Activated T-cell treated with anti-CD3 and anti-CD28 coated beads, Interleukin-2, amount 50 U/mL, for 72 hours (primary cell): ENCODE results near the gene TMEM108. TPM values are rescaled to one million over a fixed set of nuclear protein-coding genes. Genes with fewer than 3 reads are reported as not detected.
"Not testable (repeated sequence)": the region's sequence is repeated elsewhere in the genome, so short reads cannot be mapped to it uniquely, and the experiment has no call there.

Experiments used
- ATAC-seq, 2 donors: fragments of 150-1000 bp; cut with Tn5 transposase; replicated peaks in 1 of 2; 2 replicates each; pipeline ENCODE4 v1.10.0; 2021; ENCODE audit warnings: moderate library complexity in 2 of 2, mild to moderate bottlenecking in 1 of 2
- DNase-seq, 2 donors: peaks; one replicate each; pipeline ENCODE4 v3.0.0; 2021 to 2022; ENCODE audit warnings: mixed read lengths in 1 of 2
- H3K27ac Mint-ChIP-seq: one replicate; pipeline ENCODE4 v1.8.0; 2022; ENCODE audit warnings: mild to moderate bottlenecking, moderate library complexity, mixed read lengths
- H3K27me3 Mint-ChIP-seq: one replicate; pipeline ENCODE4 v1.8.0; 2022; ENCODE audit warnings: low read depth, mixed read lengths
- H3K36me3 Mint-ChIP-seq, 2 donors: one replicate each; pipeline ENCODE4 v1.8.0; 2022; ENCODE audit warnings: mixed read lengths in 2 of 2, mild to moderate bottlenecking in 1 of 2; ENCODE audit not compliant: insufficient read depth in 2 of 2
- H3K4me1 Mint-ChIP-seq: one replicate; pipeline ENCODE4 v1.8.0; 2022; ENCODE audit warnings: low read depth, mixed read lengths
- H3K4me3 Mint-ChIP-seq, 2 donors: one replicate each; pipeline ENCODE4 v1.8.0; 2022; ENCODE audit warnings: mild to moderate bottlenecking in 2 of 2, mixed read lengths in 2 of 2, moderate library complexity in 2 of 2
- H3K9me3 Mint-ChIP-seq, 2 donors: one replicate each; pipeline ENCODE4 v1.8.0; 2022; ENCODE audit warnings: mixed read lengths in 2 of 2
- total RNA-seq, 2 donors: library from RNA; stranded (reverse); gene quantifications; one replicate each; pipeline ENCODE4 v1.2.3, GENCODE V29; 2022

TMEM108 gene
- total RNA-seq = under 1 TPM in 1 of 2 donors, not detected in 1; 0.12 TPM

DNA sequence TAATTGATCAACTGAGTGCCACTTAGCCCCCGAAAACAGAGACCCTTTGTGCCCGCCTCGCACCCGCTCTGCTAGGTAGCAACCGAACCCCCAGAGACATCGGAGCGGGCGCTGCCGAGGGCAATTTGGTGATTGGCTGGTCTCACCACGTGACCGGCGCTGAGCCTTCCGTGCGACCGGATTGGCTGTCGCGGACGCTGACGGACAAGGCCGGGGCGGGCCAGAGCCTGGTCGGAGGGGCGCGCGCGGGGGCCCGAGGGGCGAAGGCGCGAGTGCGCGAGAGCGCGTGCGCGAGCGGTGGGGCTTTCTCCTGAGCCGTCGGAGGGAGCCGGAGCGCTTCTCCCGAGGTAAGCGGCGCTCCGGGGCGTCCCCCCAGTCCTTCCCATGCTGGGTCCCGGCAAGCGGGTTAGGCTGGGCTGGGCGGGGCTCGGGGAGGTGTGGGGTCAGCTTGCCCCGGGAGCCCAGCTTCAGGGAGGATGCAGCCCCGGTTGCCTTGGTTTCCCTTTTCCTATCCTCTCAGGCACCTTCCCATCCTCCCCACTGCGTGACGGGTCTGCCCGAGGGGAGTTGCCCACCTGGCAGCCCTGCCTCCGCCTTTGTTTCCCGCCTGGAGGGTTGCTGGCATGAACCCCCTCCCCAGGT, at the start of gene TMEM108:
TMEM108 (plus strand) TSS at position 303 of the 642 bp plus-strand sequence.
- Mint-ChIP-seq H3K4me3 (peak within 1 kb of the TSS; percentile 65 to 75), H3K27me3 (peaks cover 53% of the 10 kb centered on the region), H3K4me1 (peaks cover 7% of the 10 kb centered on the region), H3K27ac (no peak within 1 kb of the TSS), H3K9me3 (no peaks in the 10 kb centered on the region), H3K36me3 (peaks cover 0 to 2% of the 10 kb centered on the region in 2 donors)
- peak; percentile 52 to 65 for DNase-seq
- ATAC-seq = peak; percentile 85 to 86

DNA sequence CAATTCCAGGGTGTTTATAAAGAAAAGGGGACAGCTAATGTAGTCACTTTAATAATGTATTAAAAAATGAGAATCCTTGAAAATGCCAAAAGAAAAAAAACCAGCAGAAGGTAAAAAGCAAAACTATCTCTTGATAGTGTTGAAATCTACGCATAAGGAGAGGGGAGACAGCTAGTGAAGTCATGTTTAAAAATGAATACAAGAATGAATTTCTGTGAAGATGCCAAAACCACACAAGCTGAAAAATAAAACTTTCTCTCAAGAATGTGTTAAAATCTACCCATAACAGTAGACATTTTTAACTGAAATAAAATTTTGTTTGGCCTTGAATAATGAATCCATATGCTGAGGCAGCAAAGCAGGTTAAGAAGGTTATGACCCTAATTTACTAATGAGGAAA, 42.2 kb upstream of the TMEM108 start:
- ATAC-seq = no peak
- Mint-ChIP-seq H3K4me1 (no peaks in the 10 kb centered on the region), H3K27me3 (no peaks in the 10 kb centered on the region), H3K36me3 (no peaks in the 10 kb centered on the region), H3K27ac (no peak overlapping the region), H3K9me3 (peaks cover 0 to 1% of the 10 kb centered on the region in 2 donors), H3K4me3 (no peak overlapping the region)
- no peak for DNase-seq

DNA sequence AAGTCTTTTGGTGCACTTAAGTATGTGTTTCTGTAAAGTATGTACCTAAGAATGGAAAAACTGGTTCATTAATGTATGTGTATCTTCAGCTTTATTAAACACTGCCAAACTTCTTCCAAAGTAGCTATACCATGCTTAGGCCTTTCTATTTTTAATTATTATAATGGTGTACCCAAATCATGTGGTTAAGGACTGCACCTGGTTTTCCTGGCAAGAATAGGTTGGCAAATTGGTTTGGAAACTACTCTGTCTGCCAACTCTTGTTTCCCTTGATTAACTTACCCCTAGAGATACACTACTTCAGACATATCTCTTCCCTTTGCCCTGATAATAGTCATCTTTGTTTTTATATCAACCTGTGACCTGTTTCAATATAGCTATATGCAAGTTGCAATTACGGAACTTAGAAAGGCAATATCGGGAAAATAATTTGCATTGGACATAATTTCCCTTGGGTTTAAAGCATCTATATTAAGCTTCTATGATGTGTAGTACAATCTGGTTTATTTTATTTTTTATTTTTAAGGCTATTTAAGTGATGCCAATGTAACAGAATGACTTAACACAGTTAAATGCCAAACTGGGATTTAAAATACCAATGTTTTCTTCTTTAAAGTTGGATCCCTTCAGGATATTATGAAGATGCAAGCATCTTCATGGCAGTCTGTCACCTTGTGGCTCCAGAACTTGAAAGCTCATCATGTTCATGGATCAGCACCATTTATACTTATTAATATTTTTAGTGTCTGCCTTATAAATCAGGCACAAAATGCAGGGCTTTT, 40.6 kb upstream of the TMEM108 start:
- Mint-ChIP-seq H3K9me3 (peaks cover 0 to 1% of the 10 kb centered on the region in 2 donors), H3K36me3 (no peaks in the 10 kb centered on the region), H3K27me3 (no peaks in the 10 kb centered on the region), H3K4me1 (no peaks in the 10 kb centered on the region), H3K4me3 (no peak overlapping the region), H3K27ac (no peak overlapping the region)
- ATAC-seq = no peak
- no peak for DNase-seq

DNA sequence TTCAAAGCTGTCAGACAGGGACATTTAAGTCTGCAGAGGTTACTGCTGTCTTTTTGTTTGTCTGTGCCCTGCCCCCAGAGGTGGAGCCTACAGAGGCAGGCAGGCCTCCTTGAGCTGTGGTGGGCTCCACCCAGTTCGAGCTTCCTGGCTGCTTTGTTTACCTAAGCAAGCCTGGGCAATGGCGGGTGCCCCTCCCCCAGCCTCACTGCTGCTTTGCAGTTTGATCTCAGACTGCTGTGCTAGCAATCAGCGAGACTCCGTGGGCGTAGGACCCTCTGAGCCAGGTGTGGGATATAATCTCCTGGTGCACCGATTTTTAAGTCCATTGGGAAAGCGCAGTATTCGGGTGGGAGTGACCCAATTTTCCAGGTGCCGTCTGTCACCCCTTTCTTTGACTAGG, 33.2 kb upstream of the TMEM108 start:
- H3K9me3 Mint-ChIP-seq = not testable (repeated sequence)

DNA sequence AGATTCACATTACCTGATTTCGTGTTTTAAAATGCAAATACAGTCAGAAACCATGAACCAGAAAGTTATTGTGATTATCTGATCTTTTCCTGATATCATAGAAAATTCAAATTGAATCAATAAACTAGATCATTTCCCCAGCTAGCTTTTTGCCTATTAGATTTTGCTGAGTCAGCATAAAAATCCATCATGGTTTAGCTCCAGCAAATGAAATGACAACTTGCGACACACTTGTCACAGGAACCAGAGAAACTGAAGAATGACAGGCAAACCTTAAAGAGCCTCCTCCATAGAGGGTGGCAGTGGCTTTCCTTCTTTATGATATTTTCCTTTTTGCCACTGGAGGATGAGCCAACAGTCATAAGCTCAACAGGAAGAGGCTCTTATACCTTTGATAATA, 30.6 kb upstream of the TMEM108 start:
- no peak overlapping the region for H3K27ac Mint-ChIP-seq
- peaks cover 3 to 6% of the 10 kb centered on the region in 2 donors for H3K36me3 Mint-ChIP-seq
- DNase-seq (no peak), ATAC-seq (no peak)
- no peaks in the 10 kb centered on the region for H3K27me3 Mint-ChIP-seq
- H3K4me3 Mint-ChIP-seq = no peak overlapping the region
- peaks cover 3 to 7% of the 10 kb centered on the region in 2 donors for H3K9me3 Mint-ChIP-seq
- no peaks in the 10 kb centered on the region for H3K4me1 Mint-ChIP-seq

More for the DNA sequence above, 33.2 kb upstream of the TMEM108 start:
- not testable (repeated sequence) for H3K4me3 Mint-ChIP-seq, DNase-seq, H3K36me3 Mint-ChIP-seq, H3K27me3 Mint-ChIP-seq, H3K27ac Mint-ChIP-seq, H3K4me1 Mint-ChIP-seq, ATAC-seq

DNA sequence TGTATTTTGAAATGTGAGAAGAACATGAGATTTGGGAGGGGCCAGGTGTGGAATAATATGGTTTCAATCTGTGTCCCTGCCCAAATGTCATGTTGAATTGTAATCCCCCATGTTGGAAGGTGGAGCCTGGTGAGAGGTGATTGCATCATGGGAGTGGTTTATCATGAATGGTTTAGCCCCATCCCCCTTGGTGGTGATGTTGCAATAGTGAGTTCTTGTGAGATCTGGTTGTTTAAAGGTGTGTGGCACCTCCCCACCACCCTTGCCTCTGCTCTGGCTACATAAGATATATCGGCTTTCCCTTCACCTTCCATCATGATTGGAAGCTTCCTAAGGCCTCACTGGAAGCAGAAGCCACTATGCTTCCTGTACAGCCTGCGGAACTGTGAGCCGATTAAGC, 23.9 kb upstream of the TMEM108 start:
- Mint-ChIP-seq H3K4me3 (no peak overlapping the region), H3K4me1 (no peaks in the 10 kb centered on the region), H3K27me3 (no peaks in the 10 kb centered on the region), H3K9me3 (peaks cover 2 to 7% of the 10 kb centered on the region in 2 donors), H3K36me3 (peaks cover 3 to 6% of the 10 kb centered on the region in 2 donors), H3K27ac (no peak overlapping the region)
- ATAC-seq (no peak), DNase-seq (no peak)

DNA sequence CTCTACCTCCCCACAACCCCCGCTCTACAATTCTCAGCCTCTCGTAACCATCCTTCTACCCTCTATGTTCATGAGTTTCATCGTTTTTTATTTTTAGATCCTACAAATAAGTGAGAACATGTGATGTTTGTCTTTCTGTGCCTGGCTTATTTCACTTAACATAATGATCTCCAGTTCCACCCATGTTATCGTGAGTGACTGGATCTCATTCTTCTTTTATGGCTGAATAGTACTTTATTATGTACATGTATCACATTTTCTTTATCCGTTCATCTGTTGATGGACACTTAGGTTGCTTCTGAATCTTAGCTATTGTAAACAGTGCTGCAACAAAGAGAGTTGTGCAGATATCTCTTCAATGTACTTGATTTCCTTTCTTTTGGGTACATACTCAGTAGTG, 22.6 kb upstream of the TMEM108 start:
- not testable (repeated sequence) for ATAC-seq, H3K4me1 Mint-ChIP-seq, H3K9me3 Mint-ChIP-seq, H3K27ac Mint-ChIP-seq, H3K4me3 Mint-ChIP-seq, H3K36me3 Mint-ChIP-seq, DNase-seq, H3K27me3 Mint-ChIP-seq

DNA sequence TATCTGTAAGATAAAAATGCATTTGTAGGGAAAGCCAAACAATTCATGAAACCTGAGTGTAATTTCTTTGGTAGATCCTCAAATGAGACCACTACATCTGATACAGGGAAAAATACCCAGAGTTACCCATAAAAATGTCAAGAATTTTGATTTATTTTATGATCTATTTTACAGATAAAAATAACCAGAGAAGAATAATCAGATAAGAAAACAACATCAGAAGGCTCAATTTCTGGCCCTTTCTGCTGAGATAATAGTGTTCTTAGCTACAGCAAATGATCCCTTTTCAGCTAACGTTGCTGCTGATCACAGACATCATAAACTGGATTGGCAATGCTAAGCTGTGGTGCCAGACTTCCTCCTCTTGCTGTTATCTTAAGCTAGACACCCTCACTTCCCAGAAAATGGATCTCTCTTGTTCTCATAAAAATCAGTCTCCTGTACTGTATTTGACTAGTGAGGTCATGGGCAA, 21.3 kb upstream of the TMEM108 start:
- H3K27ac Mint-ChIP-seq = no peak overlapping the region
- H3K27me3 Mint-ChIP-seq = no peaks in the 10 kb centered on the region
- H3K9me3 Mint-ChIP-seq = peaks cover 2 to 3% of the 10 kb centered on the region in 2 donors
- ATAC-seq = no peak
- no peak for DNase-seq
- peaks cover 2 to 3% of the 10 kb centered on the region in 2 donors for H3K36me3 Mint-ChIP-seq
- H3K4me1 Mint-ChIP-seq = no peaks in the 10 kb centered on the region
- no peak overlapping the region for H3K4me3 Mint-ChIP-seq

DNA sequence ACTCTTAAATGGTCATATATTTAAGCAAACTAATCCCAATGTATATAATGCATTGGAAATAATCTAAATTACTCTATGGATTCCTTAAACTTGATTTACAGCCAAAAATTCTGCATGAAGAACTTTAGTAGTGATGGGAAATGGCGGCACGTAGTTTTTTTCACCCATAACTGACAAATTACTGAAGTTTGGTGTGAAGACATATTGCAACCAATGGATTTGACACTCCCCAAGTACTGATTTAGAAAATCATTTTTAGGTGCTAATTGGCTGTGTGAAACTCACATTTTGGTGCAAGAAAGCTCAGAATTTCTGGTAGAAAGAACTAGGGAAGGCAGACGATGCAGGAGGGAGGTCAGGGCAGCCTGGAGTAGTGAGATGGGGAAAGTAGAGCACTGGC, 19.3 kb upstream of the TMEM108 start:
- no peaks in the 10 kb centered on the region for H3K4me1 Mint-ChIP-seq
- no peaks in the 10 kb centered on the region for H3K9me3 Mint-ChIP-seq
- no peaks in the 10 kb centered on the region for H3K27me3 Mint-ChIP-seq
- no peaks in the 10 kb centered on the region for H3K36me3 Mint-ChIP-seq
- no peak overlapping the region for H3K4me3 Mint-ChIP-seq
- no peak for ATAC-seq
- no peak overlapping the region for H3K27ac Mint-ChIP-seq
- DNase-seq = no peak

DNA sequence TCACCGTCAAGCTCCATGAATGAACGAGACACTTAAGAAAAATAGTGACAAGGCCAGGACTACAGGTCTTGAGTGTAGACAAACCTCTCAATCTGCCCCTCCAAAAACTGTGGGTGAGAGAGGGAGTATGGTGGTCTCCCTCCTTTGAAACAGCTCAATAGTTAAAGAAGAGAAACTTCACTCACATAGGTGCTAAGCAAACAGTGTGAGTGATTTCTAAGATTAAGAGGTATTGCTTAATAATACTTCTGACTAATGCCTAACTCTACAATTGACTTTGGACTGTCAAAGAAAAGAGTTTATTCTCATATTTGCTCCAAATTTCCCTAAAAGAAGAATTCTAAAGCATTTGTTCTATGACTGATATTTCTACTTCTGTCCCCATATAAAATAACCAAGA, 17.0 kb upstream of the TMEM108 start:
- no peaks in the 10 kb centered on the region for H3K4me1 Mint-ChIP-seq
- no peak overlapping the region for H3K27ac Mint-ChIP-seq
- H3K9me3 Mint-ChIP-seq = no peaks in the 10 kb centered on the region
- no peak overlapping the region for H3K4me3 Mint-ChIP-seq
- DNase-seq (no peak), ATAC-seq (no peak)
- no peaks in the 10 kb centered on the region for H3K36me3 Mint-ChIP-seq
- H3K27me3 Mint-ChIP-seq = no peaks in the 10 kb centered on the region

DNA sequence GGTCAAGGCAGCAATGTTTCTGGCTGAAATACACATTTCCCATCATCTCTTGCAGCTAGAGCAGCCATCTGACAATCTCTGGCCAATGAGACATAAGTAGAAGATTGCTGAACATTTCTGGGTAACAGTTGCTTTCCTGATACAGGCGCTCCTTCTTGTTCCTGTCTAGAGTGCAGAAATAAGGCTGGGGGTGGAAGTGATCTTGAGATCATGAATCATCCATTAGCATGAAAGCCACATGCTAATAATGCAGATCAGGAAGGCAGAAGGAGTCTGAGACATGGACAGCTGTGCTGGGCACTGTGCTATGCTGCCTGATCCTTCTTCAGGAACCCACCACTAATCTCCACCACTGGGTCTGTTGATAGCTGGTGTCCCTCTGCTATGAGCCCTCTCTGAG, 14.8 kb upstream of the TMEM108 start:
- DNase-seq = no peak
- H3K27ac Mint-ChIP-seq = no peak overlapping the region
- H3K4me1 Mint-ChIP-seq = no peaks in the 10 kb centered on the region
- no peak overlapping the region for H3K4me3 Mint-ChIP-seq
- H3K9me3 Mint-ChIP-seq = no peaks in the 10 kb centered on the region
- H3K27me3 Mint-ChIP-seq = peaks cover 1% of the 10 kb centered on the region
- ATAC-seq = no peak
- no peaks in the 10 kb centered on the region for H3K36me3 Mint-ChIP-seq

DNA sequence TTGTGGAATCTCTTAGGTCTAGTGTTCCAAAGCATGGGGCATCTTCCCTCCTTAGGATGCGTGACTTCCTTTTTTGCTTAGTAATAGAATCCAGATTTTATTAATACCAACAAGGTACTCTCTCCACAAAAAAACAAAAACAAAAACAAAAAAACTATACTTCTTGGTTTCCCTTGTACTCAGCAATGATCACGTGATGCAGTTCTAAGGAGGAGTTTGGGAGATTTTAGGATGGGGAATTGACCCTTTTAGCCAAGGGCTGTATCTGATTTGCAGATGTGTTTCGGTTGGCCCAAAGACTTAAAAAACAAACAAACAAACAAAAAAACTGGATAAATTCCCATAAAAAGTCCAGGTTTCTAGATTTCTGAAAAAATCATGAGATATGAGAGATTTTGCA, 12.6 kb upstream of the TMEM108 start:
- Mint-ChIP-seq H3K4me1 (no peaks in the 10 kb centered on the region), H3K9me3 (no peaks in the 10 kb centered on the region), H3K27me3 (peaks cover 10% of the 10 kb centered on the region), H3K4me3 (no peak overlapping the region), H3K36me3 (no peaks in the 10 kb centered on the region), H3K27ac (no peak overlapping the region)
- DNase-seq = no peak
- no peak for ATAC-seq

DNA sequence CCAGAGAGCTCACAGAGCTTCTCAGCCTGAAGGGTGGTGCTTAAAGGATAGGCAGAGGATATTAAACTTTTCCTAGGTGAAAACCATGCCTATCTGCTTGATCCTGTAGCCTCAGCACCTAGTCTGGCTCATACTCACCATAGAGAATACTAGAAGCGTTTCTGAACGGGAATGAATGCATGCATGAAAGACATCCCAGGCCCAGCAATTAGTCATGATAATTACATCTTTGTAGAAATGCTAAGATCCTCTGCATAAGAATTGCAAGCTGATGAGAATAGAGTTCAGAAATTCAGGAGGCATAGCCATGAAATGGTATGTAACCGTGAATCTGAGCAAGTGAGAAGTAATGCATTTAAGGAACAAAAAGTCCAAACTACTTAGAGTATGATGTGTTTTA, 5.9 kb upstream of the TMEM108 start:
- H3K4me3 Mint-ChIP-seq = no peak overlapping the region
- no peaks in the 10 kb centered on the region for H3K36me3 Mint-ChIP-seq
- no peaks in the 10 kb centered on the region for H3K9me3 Mint-ChIP-seq
- no peak for DNase-seq
- no peaks in the 10 kb centered on the region for H3K4me1 Mint-ChIP-seq
- peaks cover 39% of the 10 kb centered on the region for H3K27me3 Mint-ChIP-seq
- H3K27ac Mint-ChIP-seq = no peak overlapping the region
- no peak for ATAC-seq
